GM19468 (cell line): Measurements from ENCODE around the gene POU6F2.

ENCODE experiments used
- ATAC-seq: cut with Tn5 transposase; IDR thresholded peaks from one replicate; pipeline ENCODE4 v1.9.1; 2021; ENCODE audit warnings: mild to moderate bottlenecking, moderate library complexity, moderate number of reproducible peaks; ENCODE audit not compliant: unreplicated experiment; ENCODE audit errors: extremely low read depth

Gene POU6F2

GRCh38 chr7:39100270-39100669 is 122.6 kb downstream of the POU6F2 start:
- no peak for ATAC-seq

- ATAC-seq: no peak
Measured at GRCh38 chr7:39102234-39102633, 124.5 kb downstream of the POU6F2 start.

GRCh38 chr7:39105720-39106119 is 128.0 kb downstream of the POU6F2 start:
- no peak for ATAC-seq

GRCh38 chr7:39125846-39126245 is 148.1 kb downstream of the POU6F2 start:
- ATAC-seq: no peak

GRCh38 chr7:39127058-39127457 is 149.3 kb downstream of the POU6F2 start:
- ATAC-seq: no peak

GRCh38 chr7:39128287-39128843 is 150.7 kb downstream of the POU6F2 start:
- no peak for ATAC-seq

GRCh38 chr7:39130274-39130673 is 152.6 kb downstream of the POU6F2 start:
- no peak for ATAC-seq

- no peak for ATAC-seq
Measured at GRCh38 chr7:39130857-39131526, 153.3 kb downstream of the POU6F2 start.

GRCh38 chr7:39132306-39132705 is 154.6 kb downstream of the POU6F2 start:
- ATAC-seq: no peak

- no peak for ATAC-seq
Measured at GRCh38 chr7:39133088-39133487, 155.4 kb downstream of the POU6F2 start.

GRCh38 chr7:39137480-39137879 is 159.8 kb downstream of the POU6F2 start:
- no peak for ATAC-seq

GRCh38 chr7:39142750-39143149 is 165.0 kb downstream of the POU6F2 start:
- no peak for ATAC-seq

- no peak for ATAC-seq
Measured at GRCh38 chr7:39144420-39144819, 166.7 kb downstream of the POU6F2 start.

GRCh38 chr7:39145283-39145682 is 167.6 kb downstream of the POU6F2 start:
- ATAC-seq: no peak

- no peak for ATAC-seq
Measured at GRCh38 chr7:39145935-39146334, 168.2 kb downstream of the POU6F2 start.

GRCh38 chr7:39152701-39153100 is 175.0 kb downstream of the POU6F2 start:
- ATAC-seq: no peak

GRCh38 chr7:39153113-39153512 is 175.4 kb downstream of the POU6F2 start:
- no peak for ATAC-seq

GRCh38 chr7:39153647-39154046 is 175.9 kb downstream of the POU6F2 start:
- ATAC-seq: no peak

GRCh38 chr7:39154815-39155214 is 177.1 kb downstream of the POU6F2 start:
- ATAC-seq: no peak

- no peak for ATAC-seq
Measured at GRCh38 chr7:39158367-39158766, 180.7 kb downstream of the POU6F2 start.

GRCh38 chr7:39161903-39162302 is 184.2 kb downstream of the POU6F2 start:
- no peak for ATAC-seq

GRCh38 chr7:39164887-39165286 is 187.2 kb downstream of the POU6F2 start:
- ATAC-seq: no peak
